GM18505 (cell line): ENCODE measurements around the gene SENP7.
"Not testable (repeated sequence)": the region's sequence is repeated elsewhere in the genome, so short reads cannot be mapped to it uniquely, and the experiment has no call there.

ENCODE experiments used
- ATAC-seq: cut with Tn5 transposase; IDR thresholded peaks from one replicate; pipeline ENCODE4 v1.9.1; 2021; ENCODE audit not compliant: unreplicated experiment
- POLR2A ChIP-seq: IDR thresholded peaks from 4 replicates; pipeline ENCODE4 v1.6.1; 2011; ENCODE audit warnings: borderline replicate concordance; ENCODE audit not compliant: insufficient read depth, insufficient read length; ENCODE audit errors: extremely low read depth

The SENP7 gene

DNA sequence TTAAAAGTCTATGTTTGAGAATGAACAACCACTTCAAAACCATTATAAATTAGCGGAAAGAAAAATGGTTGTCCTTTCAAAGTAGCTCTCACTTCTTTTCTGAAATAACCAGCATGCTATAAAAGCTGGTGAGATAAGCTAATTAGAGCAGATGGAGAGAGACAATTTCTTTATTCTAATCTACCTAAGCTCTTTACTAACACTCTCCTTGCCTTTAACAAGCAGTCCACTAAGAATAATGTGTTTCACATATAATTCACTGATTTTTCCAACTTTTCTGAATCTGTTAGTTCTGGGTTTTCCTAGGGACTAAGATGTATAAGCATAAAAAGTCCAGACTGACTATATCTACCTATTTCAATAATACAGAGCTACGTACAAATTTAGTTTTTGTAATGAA lies 192.5 kb downstream of the SENP7 start, which contains the start of gene IMPG2:
IMPG2 (minus strand) TSS at position 101 of the 400 bp plus-strand sequence. CDS start 203 bp downstream, outside the sequence.
- no peak for TF ChIP-seq POLR2A
- ATAC-seq, result no peak

- no peak for ATAC-seq
- TF ChIP-seq POLR2A, result no peak
Observed at GRCh38 chr3:101319531-101319930, 193.5 kb downstream of the SENP7 start.

GRCh38 chr3:101312545-101312944 lies 200.5 kb downstream of the SENP7 start:
- ATAC-seq, result no peak
- no peak for TF ChIP-seq POLR2A

- no peak for ATAC-seq
- no peak for TF ChIP-seq POLR2A
Observed at GRCh38 chr3:101311676-101312075, 201.3 kb downstream of the SENP7 start.

DNA sequence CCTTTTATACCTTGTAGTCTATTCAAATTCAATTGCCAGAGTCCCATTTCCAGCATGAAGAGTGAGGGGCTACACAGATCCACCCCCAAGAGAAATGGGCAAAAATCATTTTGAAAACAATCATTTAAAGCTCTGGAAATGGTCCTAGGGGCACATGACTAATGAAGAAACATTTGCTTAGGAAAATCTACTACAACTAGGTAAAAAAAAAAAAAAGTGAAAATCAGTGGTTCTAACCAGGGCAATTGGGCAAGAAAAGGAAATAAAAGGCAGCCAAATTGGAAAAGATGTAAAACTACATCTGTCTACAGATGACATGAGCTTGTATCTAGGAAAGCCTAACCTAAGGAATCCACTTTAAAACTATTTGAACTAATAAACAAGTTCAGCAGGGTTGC lies 202.0 kb downstream of the SENP7 start:
- no peak for TF ChIP-seq POLR2A
- no peak for ATAC-seq

DNA sequence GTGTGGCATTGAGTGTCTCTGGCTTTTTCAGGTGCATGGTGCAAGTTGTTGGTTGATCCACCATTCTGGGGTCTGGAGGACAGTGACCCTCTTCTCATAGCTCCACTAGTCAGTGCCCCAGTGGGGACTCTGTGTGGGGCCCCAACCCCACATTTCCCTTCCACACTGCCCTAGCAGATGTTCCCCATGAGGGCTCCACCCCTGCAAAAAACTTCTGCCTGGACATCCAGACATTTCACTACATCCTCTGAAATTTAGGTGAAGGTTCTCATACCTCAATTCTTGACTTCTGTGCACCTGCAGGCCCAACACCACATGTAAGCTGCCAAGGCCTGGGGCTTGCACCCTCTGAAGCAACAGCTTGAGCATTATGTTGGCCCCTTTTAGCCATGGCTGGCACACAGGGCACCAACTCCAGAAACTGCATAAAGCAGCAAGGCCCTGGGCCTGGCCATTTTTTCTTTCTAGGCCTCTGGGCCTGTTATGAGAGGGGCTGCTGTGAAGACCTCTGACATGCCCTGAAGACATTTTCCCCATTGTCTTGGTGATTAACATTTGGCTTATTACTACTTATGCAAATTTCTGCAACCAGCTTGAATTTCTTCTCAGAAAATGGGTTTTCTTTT lies 204.8 kb downstream of the SENP7 start:
- ATAC-seq, result not testable (repeated sequence)

DNA sequence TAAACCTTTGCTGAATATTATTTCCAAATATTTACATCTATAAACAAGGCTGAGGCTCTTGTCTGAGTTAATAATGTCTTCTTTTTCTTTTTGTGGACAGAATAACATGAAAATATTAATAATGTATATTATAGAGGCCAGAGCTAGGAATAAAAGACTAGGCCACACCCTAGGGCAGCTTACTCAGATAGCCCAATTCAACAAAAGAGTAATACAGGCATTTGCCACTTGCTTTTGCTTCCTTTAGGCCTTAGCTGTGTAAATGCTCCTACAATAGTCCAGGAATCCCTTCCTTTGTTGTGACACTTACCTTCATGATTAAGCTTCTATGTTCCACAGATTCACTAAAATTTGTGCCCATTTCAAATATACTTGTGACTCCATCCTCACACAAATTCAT lies 209.2 kb downstream of the SENP7 start:
- TF ChIP-seq POLR2A, result no peak
- ATAC-seq, result no peak

GRCh38 chr3:101303089-101303731 lies 209.8 kb downstream of the SENP7 start:
- ATAC-seq, result no peak
- no peak for TF ChIP-seq POLR2A

GRCh38 chr3:101300073-101300472 lies 212.9 kb downstream of the SENP7 start:
- no peak for TF ChIP-seq POLR2A
- no peak for ATAC-seq

- no peak for TF ChIP-seq POLR2A
- ATAC-seq, result no peak
Observed at GRCh38 chr3:101292027-101292426, 221.0 kb downstream of the SENP7 start.

DNA sequence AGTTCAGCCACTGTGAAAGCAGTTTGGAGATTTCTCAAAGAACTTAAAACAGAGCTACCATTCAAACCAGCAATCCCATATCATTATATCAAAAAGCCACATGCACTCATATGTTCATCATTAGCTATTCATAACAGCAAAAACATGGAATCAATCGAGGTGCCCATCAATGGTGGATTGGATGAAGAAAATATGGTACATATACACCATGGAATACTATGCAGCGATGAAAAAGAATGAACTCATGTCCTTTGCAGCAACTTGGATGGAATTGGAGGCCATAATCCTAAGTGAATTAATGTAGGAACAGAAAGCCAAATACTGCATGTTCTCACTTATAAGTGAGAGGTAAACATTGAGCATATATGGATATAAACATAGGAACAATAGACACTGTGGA lies 224.7 kb downstream of the SENP7 start:
- ATAC-seq, result no peak
- no peak for TF ChIP-seq POLR2A

DNA sequence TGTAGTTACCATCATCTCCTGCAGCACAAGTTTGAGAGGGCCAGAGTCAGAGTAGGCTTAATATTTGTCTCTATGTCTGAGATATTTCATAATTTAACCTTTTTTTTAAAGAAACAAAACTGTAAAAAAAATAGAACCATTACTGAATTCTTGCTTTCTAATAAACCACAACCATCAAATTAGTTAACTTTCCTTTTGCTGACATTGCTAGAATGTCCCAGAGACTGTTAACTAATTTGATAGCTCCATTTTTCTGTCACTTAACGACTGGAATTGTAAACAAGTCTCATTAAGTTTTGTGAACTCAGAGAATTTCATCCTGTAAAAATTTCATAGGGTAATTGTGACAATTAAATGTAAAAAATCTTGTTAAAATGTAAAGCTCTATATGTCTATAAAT lies 228.3 kb downstream of the SENP7 start:
- ATAC-seq, result no peak
- TF ChIP-seq POLR2A, result no peak

GRCh38 chr3:101281521-101282030 lies 231.4 kb downstream of the SENP7 start:
- no peak for ATAC-seq
- no peak for TF ChIP-seq POLR2A

DNA sequence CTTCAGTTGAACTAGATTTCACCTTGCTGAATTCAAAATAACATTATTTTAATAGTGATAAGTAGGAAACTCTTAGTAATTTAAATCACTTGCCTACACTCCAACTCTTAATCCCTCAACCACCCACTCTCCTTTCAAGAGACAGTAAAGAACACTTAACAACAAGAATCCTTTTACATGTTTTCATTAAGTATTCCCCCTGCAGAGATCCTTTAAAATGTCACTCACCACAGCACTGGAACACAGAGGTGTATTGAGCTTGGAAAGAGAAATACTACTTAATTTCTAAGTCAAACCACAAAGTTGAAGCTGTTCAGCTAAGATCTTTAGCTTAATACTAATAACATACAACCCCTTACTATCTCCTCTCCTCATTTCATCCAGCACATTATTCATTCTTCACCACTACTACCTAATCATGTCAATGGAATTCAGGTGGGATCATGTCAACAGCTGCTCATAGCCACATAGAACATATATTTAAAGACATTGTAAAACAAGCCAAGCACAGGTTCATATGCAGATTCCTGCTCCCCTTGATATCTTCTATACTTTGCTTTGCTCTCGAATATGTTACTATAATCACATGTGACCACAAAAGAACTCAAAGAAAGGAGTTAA lies 233.1 kb downstream of the SENP7 start:
- no peak for ATAC-seq

More for the DNA sequence above, 233.1 kb downstream of the SENP7 start:
- no peak for TF ChIP-seq POLR2A
